Mesodermal cell (in vitro differentiated cells): ENCODE results near the gene SERINC2.

Experiments used
- H3K27ac ChIP-seq: 2 replicates; pipeline ENCODE4 v1.7.0; 2013; ENCODE audit warnings: mild to moderate bottlenecking, low read depth, low read length, moderate library complexity; ENCODE audit not compliant: severe bottlenecking
- H3K36me3 ChIP-seq: 2 replicates; pipeline ENCODE4 v1.7.1; 2013; ENCODE audit warnings: mild to moderate bottlenecking, low read length, moderate library complexity; ENCODE audit not compliant: control insufficient read depth, insufficient read depth
- H3K4me1 ChIP-seq: one replicate; pipeline ENCODE4 v1.7.1; 2013; ENCODE audit warnings: mild to moderate bottlenecking, low read length; ENCODE audit not compliant: insufficient read depth, control insufficient read depth, poor library complexity, severe bottlenecking
- H3K4me3 ChIP-seq: 2 replicates; pipeline ENCODE4 v1.7.0; 2013; ENCODE audit warnings: low read length, control low read depth, mild to moderate bottlenecking; ENCODE audit not compliant: insufficient read depth, poor library complexity, severe bottlenecking; ENCODE audit errors: extremely low read depth
- H3K9me3 ChIP-seq: 2 replicates; pipeline ENCODE4 v1.7.1; 2013; ENCODE audit warnings: mild to moderate bottlenecking, low read length, moderate library complexity; ENCODE audit not compliant: control insufficient read depth
- WGBS, 2 experiments: methylation state at CpG; one replicate each; pipeline ENCODE4 v1.1.5; 2013; ENCODE audit warnings: missing lambda C conversion rate in 2 of 2; ENCODE audit not compliant: insufficient coverage in 2 of 2; 5-methylcytosine and 5-hydroxymethylcytosine counted together

Gene SERINC2

DNA sequence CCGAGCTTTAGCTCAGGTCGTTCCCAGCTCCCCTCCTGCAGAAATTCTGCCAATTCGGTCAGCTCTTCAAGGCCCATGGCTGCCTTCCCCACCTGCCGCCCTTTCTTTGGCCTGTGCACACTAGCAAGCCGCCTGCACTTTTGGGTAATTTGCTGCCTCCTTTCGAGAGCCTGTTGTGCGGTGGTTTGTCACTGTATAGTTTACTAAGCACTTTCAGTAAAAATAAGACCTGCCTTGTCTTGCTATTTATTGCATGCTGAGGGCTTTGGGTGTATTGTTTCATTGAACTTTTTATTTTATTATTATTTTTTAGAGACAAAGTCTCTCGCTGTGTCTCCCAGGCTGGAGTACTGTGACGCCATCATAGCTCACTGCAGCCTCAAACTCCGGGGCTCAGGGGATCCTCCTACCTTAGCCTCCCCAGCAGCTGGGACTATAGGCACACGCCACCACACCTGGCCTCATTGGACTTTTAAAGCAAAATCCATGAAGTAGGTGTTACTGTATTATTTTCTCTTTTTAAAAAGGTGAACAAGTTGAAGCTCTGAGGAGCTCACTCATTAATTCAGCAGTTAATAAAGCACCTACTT, 39.0 kb upstream of the SERINC2 start:
- H3K4me3 ChIP-seq, result peak overlapping the region; percentile 36
- H3K27ac ChIP-seq, result peak overlapping the region; percentile 96
- WGBS, 2 experiments, result 36 to 82% methylated on average over 3 to 7 of the region's 11 CpGs

GRCh38 chr1:31374511-31375196, 38.4 kb upstream of the SERINC2 start:
- Histone ChIP-seq H3K36me3 (no peaks in the 10 kb centered on the region), H3K4me3 (no peak overlapping the region), H3K9me3 (no peaks in the 10 kb centered on the region), H3K4me1 (peaks cover 42% of the 10 kb centered on the region), H3K27ac (no peak overlapping the region)
- 88 to 97% methylated on average over 4 to 5 of the region's 7 CpGs for WGBS, 2 experiments

More for the DNA sequence above, 39.0 kb upstream of the SERINC2 start:
- peaks cover 42% of the 10 kb centered on the region for H3K4me1 ChIP-seq
- H3K36me3 ChIP-seq, result peaks cover 4% of the 10 kb centered on the region
- no peaks in the 10 kb centered on the region for H3K9me3 ChIP-seq

GRCh38 chr1:31376375-31377134, 36.5 kb upstream of the SERINC2 start:
- WGBS, 2 experiments, result 62 to 77% methylated on average over 6 to 7 of the region's 8 CpGs

GRCh38 chr1:31377364-31377863, 35.6 kb upstream of the SERINC2 start:
- H3K4me1 ChIP-seq, result peaks cover 31% of the 10 kb centered on the region
- no peaks in the 10 kb centered on the region for H3K9me3 ChIP-seq
- WGBS, 2 experiments, result no CpG with 5 or more reads among the region's 3 CpGs
- H3K36me3 ChIP-seq, result no peaks in the 10 kb centered on the region
- no peak overlapping the region for H3K4me3 ChIP-seq
- no peak overlapping the region for H3K27ac ChIP-seq

More at GRCh38 chr1:31376375-31377134, 36.5 kb upstream of the SERINC2 start:
- no peaks in the 10 kb centered on the region for H3K9me3 ChIP-seq
- no peaks in the 10 kb centered on the region for H3K36me3 ChIP-seq
- no peak overlapping the region for H3K4me3 ChIP-seq
- H3K27ac ChIP-seq, result no peak overlapping the region
- peaks cover 31% of the 10 kb centered on the region for H3K4me1 ChIP-seq

- Histone ChIP-seq H3K36me3 (no peaks in the 10 kb centered on the region), H3K9me3 (no peaks in the 10 kb centered on the region), H3K4me3 (no peak overlapping the region), H3K27ac (no peak overlapping the region), H3K4me1 (peaks cover 26% of the 10 kb centered on the region)
These were observed 35.0 kb upstream of the SERINC2 start for GRCh38 chr1:31378001-31378400.

DNA sequence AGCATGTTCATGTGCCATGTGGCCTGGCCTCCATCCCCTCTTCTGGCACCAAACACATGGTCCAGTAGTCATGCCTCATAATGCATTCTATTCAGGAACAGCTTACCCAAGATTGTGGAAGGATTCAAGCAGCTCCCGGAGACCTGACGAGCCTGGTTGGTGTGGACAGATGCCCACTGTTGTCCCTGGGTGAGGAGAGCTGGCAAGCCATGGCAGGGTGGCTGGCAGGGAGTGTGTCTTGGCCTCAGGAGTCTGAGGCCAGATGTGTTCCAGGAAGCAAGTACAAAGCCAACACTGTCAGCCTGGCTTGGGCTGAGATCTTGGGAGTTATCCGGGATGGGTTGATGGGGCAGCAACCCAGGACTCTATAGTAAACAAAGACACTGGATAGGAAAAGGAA, 32.8 kb upstream of the SERINC2 start:
- no peaks in the 10 kb centered on the region for H3K9me3 ChIP-seq
- no peak overlapping the region for H3K4me3 ChIP-seq
- no peaks in the 10 kb centered on the region for H3K36me3 ChIP-seq
- 75 to 100% methylated on average over 1 to 3 of the region's 3 CpGs for WGBS, 2 experiments
- no peak overlapping the region for H3K27ac ChIP-seq
- peaks cover 15% of the 10 kb centered on the region for H3K4me1 ChIP-seq

GRCh38 chr1:31381394-31382294, 31.4 kb upstream of the SERINC2 start:
- Histone ChIP-seq H3K4me3 (no peak overlapping the region), H3K4me1 (peaks cover 8% of the 10 kb centered on the region), H3K27ac (no peak overlapping the region), H3K9me3 (no peaks in the 10 kb centered on the region), H3K36me3 (no peaks in the 10 kb centered on the region)
- WGBS, 2 experiments, result 89 to 96% methylated on average over 5 to 6 of the region's 6 CpGs

DNA sequence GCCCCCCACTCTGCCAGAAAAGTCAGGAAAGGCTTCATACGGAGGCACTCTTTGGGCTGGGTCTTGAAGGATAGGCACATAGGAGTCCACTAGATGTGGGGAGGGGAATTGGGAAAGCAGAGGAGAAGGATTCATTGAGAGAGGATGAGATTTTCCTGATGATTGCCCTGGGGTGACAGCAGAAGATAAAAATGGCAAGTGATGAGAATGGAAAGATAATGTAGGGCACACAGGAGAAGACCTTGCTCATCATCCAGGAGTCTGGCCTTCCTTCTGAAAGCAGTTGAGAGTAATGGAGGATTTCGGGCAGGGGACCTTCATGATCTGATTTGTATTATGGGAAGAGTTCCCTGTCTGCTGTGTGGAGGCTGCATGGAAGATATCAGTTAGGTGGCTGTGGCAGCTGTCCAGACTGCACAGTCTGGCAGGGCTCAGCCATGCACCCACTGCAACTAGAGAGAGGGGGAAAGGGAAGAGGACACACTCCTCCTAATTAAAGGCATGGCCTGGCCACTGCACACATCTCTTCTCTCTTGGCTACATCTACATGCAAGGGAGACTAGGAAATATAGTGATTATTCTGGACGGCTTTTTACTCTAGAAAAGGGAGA, 30.5 kb upstream of the SERINC2 start:
- Histone ChIP-seq H3K27ac (no peak overlapping the region), H3K36me3 (no peaks in the 10 kb centered on the region), H3K4me3 (no peak overlapping the region), H3K9me3 (no peaks in the 10 kb centered on the region), H3K4me1 (peaks cover under 1% of the 10 kb centered on the region)
- WGBS, 2 experiments, result 84 to 88% methylated on average over 2 to 3 of the region's 3 CpGs

GRCh38 chr1:31383967-31384366, 29.0 kb upstream of the SERINC2 start:
- no peaks in the 10 kb centered on the region for H3K9me3 ChIP-seq
- H3K27ac ChIP-seq, result no peak overlapping the region
- 83% methylated on average over 1 of the region's 1 CpG; no CpG with 5 or more reads in 1 of the 2 experiments for WGBS, 2 experiments
- no peaks in the 10 kb centered on the region for H3K36me3 ChIP-seq
- no peak overlapping the region for H3K4me3 ChIP-seq
- no peaks in the 10 kb centered on the region for H3K4me1 ChIP-seq
